ENCODE data around the gene DYNC1H1.

Gene DYNC1H1

DNA sequence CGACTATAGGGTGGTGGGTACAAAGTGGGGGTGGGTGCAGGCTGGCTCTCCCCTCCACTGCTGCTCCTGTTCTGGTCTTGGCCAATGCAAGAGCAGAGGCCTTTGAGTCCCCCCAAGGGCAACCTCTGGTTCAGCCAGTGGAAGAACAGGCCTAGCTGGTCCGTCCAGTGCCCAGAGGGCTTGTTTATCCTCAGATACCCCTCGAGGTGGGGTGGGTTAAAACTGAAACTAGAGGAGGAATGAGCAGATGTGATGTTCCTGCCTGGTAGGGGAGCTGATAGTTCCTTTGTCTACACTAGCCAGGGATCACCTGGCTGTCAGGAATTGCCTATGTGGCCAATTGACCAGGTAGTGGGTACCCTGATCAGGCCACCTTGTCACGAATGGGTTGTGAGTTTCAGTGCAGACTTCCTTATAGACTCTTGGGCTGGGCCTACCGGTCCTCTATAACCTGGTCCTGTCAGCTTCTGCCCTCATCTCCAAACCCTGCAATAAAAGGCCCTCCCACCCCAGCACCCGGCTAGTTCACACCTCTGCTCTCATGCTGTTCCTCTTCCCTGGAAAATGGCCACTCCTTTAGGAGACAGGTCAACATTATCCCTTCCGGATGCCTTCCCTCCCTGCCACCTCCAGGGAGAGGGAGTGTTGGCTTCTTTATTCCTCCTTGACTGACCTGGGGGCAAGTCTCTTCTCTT, 133.2 kb downstream of the DYNC1H1 start:
- no peak overlapping the region for H3K4me3 Mint-ChIP-seq
- no peak for ATAC-seq
- peaks cover 30% of the 10 kb centered on the region for H3K4me1 Mint-ChIP-seq

DNA sequence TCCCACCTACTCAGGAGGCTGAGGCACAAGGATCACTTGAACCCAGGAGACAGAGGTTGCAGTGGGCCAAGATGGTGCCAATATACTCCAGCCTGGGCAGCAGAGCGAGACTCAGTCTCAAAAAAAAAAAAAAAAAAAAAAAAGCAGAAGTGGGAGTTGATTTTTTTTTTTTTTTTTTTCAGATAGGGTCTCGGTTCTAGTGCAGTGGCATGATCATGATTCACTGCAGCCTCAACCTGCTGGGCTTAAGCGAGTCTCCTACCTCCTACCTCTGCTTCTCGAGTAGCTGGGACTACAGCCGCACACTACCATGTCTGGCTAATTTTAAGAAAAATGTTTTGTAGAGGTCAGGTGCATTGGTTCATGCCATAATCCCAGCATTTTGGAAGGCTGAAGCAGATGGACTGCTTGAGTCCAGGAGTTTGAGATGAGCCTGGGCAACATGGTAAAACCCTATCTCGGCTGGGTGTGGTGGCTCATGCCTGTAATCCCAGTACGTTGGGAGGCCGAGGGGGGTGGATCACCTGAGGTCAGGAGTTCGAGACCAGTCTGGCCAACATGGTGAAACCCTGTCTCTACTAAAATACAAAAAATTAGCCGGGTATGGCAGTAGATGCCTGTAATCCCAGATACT, 138.8 kb downstream of the DYNC1H1 start:
- H3K4me3 Mint-ChIP-seq: no peak overlapping the region
- H3K36me3 Mint-ChIP-seq: no peaks in the 10 kb centered on the region
- H3K27ac Mint-ChIP-seq: no peak overlapping the region
- ATAC-seq: peak; percentile 93
- no peaks in the 10 kb centered on the region for H3K27me3 Mint-ChIP-seq
- H3K9me3 Mint-ChIP-seq: no peaks in the 10 kb centered on the region
- peaks cover 25% of the 10 kb centered on the region for H3K4me1 Mint-ChIP-seq

More for the DNA sequence above, 133.2 kb downstream of the DYNC1H1 start:
- no peaks in the 10 kb centered on the region for H3K9me3 Mint-ChIP-seq
- no peaks in the 10 kb centered on the region for H3K27me3 Mint-ChIP-seq
- no peak overlapping the region for H3K27ac Mint-ChIP-seq
- H3K36me3 Mint-ChIP-seq: no peaks in the 10 kb centered on the region

- Mint-ChIP-seq H3K4me1 (peaks cover 25% of the 10 kb centered on the region), H3K9me3 (peaks cover 6% of the 10 kb centered on the region), H3K36me3 (peaks cover 6% of the 10 kb centered on the region), H3K27me3 (no peaks in the 10 kb centered on the region), H3K27ac (no peak overlapping the region), H3K4me3 (no peak overlapping the region)
- no peak for ATAC-seq
These were observed 141.0 kb downstream of the DYNC1H1 start for GRCh38 chr14:102105369-102105768.

Measured in stimulated activated memory B cell treated with anti-CD40 and anti-IgM and Interleukin-4, amounts not matched to agents 10 μg/mL and 1 μg/mL and 100 μg/mL, for 72 hours (primary cell).